GM12892 (cell line): ENCODE measurements around the gene TBC1D25.

ENCODE experiments used
- POLR2A ChIP-seq: IDR thresholded peaks from 2 replicates; pipeline ENCODE4 v1.6.1; 2011; ENCODE audit warnings: low read depth, low read length, control low read depth
- POLR2AphosphoS5 ChIP-seq: IDR thresholded peaks from 2 replicates; pipeline ENCODE4 v1.6.1; 2011; ENCODE audit warnings: low read depth, low read length, control low read depth
- TAF1 ChIP-seq: IDR thresholded peaks from 2 replicates; pipeline ENCODE4 v1.6.1; 2011; ENCODE audit warnings: low read depth, mild to moderate bottlenecking, control low read depth, low read length, borderline replicate concordance

GRCh38 chrX:48498374-48498809 is 41.1 kb upstream of the TBC1D25 start:
- TF ChIP-seq POLR2A (no peak), POLR2AphosphoS5 (no peak), TAF1 (no peak)
